Measurements from ENCODE around the gene CFTR. TPM values are rescaled to one million over a fixed set of nuclear protein-coding genes. Genes with fewer than 3 reads are reported as not detected.

CFTR gene
- total and polyA plus RNA-seq, 4 donors: 6.3 to 19.2 (median 12.9) TPM

DNA sequence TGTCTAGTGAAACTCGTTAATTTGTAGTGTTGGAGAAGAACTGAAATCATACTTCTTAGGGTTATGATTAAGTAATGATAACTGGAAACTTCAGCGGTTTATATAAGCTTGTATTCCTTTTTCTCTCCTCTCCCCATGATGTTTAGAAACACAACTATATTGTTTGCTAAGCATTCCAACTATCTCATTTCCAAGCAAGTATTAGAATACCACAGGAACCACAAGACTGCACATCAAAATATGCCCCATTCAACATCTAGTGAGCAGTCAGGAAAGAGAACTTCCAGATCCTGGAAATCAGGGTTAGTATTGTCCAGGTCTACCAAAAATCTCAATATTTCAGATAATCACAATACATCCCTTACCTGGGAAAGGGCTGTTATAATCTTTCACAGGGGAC lies 187.6 kb downstream of the CFTR start:
- no CpG with 5 or more reads among the region's 2 CpGs for WGBS (ENCODE audit: insufficient coverage)
- DNase-seq (ENCODE audit: low read depth in 4 of 6, low spot score in 6 of 6): no peak
- Histone ChIP-seq H3K4me3 (ENCODE audit: low read depth, low read length) (no peak overlapping the region), H3K9me3 (ENCODE audit: control insufficient read depth, insufficient read depth, low read length) (no peaks in the 10 kb centered on the region), H3K36me3 (ENCODE audit: control insufficient read depth, insufficient read depth, low read length) (no peaks in the 10 kb centered on the region), H3K4me1 (ENCODE audit: control insufficient read depth, insufficient read depth, low read length) (no peaks in the 10 kb centered on the region), H3K27me3 (ENCODE audit: control insufficient read depth, insufficient read depth, low read length) (no peaks in the 10 kb centered on the region), H3K27ac (ENCODE audit: low read depth, low read length) (no peak overlapping the region)

DNA sequence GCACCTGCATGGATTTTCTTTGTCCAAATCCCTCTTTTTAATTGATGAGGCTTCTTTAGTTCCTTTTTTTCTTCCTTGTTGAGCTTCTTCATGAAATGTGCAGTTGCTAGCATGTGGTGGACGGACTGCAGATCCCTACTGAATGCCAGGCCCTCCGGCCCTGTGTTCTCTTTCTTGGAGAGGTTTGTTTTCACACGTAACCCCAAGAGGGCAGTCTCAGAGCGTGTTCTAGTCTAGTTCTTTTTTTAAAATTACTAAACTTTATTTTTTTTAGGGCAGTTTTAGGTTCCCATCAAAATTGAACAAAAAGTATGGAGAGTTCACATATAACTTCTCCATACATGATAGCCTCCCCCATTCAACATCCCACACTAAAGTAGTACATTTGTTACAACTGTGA lies 190.0 kb downstream of the CFTR start:
- H3K4me3 ChIP-seq (ENCODE audit: low read depth, low read length): no peak overlapping the region
- H3K4me1 ChIP-seq (ENCODE audit: control insufficient read depth, insufficient read depth, low read length): peaks cover 6% of the 10 kb centered on the region
- H3K36me3 ChIP-seq (ENCODE audit: control insufficient read depth, insufficient read depth, low read length): no peaks in the 10 kb centered on the region
- no CpG with 5 or more reads among the region's 4 CpGs for WGBS (ENCODE audit: insufficient coverage)
- H3K27me3 ChIP-seq (ENCODE audit: control insufficient read depth, insufficient read depth, low read length): no peaks in the 10 kb centered on the region
- no peaks in the 10 kb centered on the region for H3K9me3 ChIP-seq (ENCODE audit: control insufficient read depth, insufficient read depth, low read length)
- DNase-seq (ENCODE audit: low read depth in 4 of 6, low spot score in 6 of 6): no peak
- H3K27ac ChIP-seq (ENCODE audit: low read depth, low read length): no peak overlapping the region

DNA sequence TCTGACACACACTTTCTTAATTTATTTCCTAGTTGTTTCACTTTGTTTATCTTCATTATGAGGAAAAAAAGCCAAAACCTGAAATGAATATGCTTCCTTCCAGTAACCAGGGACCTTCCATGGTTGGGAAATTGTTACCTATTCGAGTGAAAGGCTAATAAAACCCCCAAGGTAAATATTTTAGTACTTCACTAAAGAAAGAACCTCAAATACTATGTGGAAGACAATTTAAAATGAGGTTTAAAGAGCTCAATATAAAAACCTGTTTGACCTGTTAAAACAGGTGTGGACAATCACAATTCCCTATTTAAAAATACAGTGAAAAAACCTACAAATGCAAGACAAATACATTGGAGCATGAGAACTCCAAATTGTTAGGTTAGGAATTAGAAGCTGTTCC lies 192.6 kb downstream of the CFTR start:
- Histone ChIP-seq H3K4me3 (ENCODE audit: low read depth, low read length) (no peak overlapping the region), H3K36me3 (ENCODE audit: control insufficient read depth, insufficient read depth, low read length) (no peaks in the 10 kb centered on the region), H3K27me3 (ENCODE audit: control insufficient read depth, insufficient read depth, low read length) (no peaks in the 10 kb centered on the region), H3K9me3 (ENCODE audit: control insufficient read depth, insufficient read depth, low read length) (no peaks in the 10 kb centered on the region), H3K4me1 (ENCODE audit: control insufficient read depth, insufficient read depth, low read length) (peaks cover 6% of the 10 kb centered on the region), H3K27ac (ENCODE audit: low read depth, low read length) (no peak overlapping the region)
- no CpG with 5 or more reads among the region's 1 CpG for WGBS (ENCODE audit: insufficient coverage)
- no peak for DNase-seq (ENCODE audit: low read depth in 4 of 6, low spot score in 6 of 6)

DNA sequence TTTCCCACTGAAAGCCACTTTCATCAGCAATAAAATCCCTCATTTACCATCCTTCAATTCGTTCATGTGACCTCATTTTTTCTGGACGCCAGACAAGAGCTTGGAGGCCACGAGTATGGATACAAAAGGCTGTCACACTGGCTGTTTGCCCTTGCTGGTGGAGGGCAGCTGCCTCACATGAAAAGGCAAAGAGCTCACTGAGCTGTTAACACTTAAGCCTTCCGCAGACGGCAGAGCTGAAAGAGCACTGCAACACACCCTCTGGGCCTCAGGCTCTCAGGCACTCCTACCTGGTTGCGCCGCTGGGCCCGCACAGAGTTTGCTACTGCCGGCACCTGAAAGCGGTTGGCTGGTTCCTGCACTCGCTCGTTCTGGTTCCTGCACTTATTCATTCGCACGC lies 193.5 kb downstream of the CFTR start:
- Histone ChIP-seq H3K27ac (ENCODE audit: low read depth, low read length) (peak overlapping the region; percentile 53), H3K36me3 (ENCODE audit: control insufficient read depth, insufficient read depth, low read length) (no peaks in the 10 kb centered on the region), H3K4me3 (ENCODE audit: low read depth, low read length) (no peak overlapping the region), H3K4me1 (ENCODE audit: control insufficient read depth, insufficient read depth, low read length) (peaks cover 6% of the 10 kb centered on the region), H3K27me3 (ENCODE audit: control insufficient read depth, insufficient read depth, low read length) (no peaks in the 10 kb centered on the region), H3K9me3 (ENCODE audit: control insufficient read depth, insufficient read depth, low read length) (no peaks in the 10 kb centered on the region)
- DNase-seq (ENCODE audit: low read depth in 4 of 6, low spot score in 6 of 6): peak in 4 of 6 donors; percentile 28 to 74 (median 43)
- 43% methylated on average over 14 of the region's 14 CpGs for WGBS (ENCODE audit: insufficient coverage)

DNA sequence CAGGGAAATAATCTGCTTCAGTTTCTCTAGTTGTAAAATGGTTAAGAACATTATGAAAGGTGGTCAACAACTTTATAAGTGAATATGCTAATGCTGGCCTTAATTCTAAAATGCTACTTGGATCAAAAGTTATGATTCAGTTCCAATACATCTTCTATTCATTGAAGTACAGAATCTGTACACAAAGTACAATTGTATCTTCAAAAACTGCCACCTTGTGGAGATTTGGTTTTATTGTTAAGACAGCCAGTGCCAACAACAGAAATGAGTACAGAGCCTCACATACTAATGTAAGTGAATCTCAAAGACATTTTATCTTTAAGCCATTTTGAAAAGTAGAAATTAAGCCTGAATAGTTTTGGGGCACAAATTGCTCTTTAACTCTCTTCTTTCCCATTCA lies 194.0 kb downstream of the CFTR start:
- no peak overlapping the region for H3K4me3 ChIP-seq (ENCODE audit: low read depth, low read length)
- peaks cover 6% of the 10 kb centered on the region for H3K4me1 ChIP-seq (ENCODE audit: control insufficient read depth, insufficient read depth, low read length)
- H3K36me3 ChIP-seq (ENCODE audit: control insufficient read depth, insufficient read depth, low read length): no peaks in the 10 kb centered on the region
- no peaks in the 10 kb centered on the region for H3K9me3 ChIP-seq (ENCODE audit: control insufficient read depth, insufficient read depth, low read length)
- DNase-seq (ENCODE audit: low read depth in 4 of 6, low spot score in 6 of 6): peak in 2 of 6 donors; percentile 55 to 84
- no peaks in the 10 kb centered on the region for H3K27me3 ChIP-seq (ENCODE audit: control insufficient read depth, insufficient read depth, low read length)
- H3K27ac ChIP-seq (ENCODE audit: low read depth, low read length): peak overlapping the region; percentile 53

DNA sequence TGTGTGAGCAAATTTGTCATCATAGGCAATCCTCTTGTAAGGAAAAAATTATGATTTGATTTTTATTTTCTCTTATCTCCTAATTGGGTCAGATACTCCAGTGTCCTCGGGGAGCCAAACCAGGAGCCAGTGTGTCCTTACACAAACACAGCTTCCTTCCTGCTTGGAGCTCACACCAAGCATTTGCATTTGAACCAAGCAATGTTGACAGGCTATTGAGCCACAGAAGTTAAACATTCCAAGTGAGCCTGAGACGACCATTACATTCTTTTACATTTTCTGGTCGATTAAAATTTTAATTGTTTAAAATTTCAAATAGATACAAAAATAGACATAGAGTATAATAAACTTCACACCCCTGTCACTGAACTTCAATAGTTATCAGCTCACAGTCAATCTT lies 194.8 kb downstream of the CFTR start:
- no peak for DNase-seq (ENCODE audit: low read depth in 4 of 6, low spot score in 6 of 6)
- Histone ChIP-seq H3K9me3 (ENCODE audit: control insufficient read depth, insufficient read depth, low read length) (no peaks in the 10 kb centered on the region), H3K27me3 (ENCODE audit: control insufficient read depth, insufficient read depth, low read length) (no peaks in the 10 kb centered on the region), H3K4me1 (ENCODE audit: control insufficient read depth, insufficient read depth, low read length) (peaks cover 6% of the 10 kb centered on the region), H3K4me3 (ENCODE audit: low read depth, low read length) (no peak overlapping the region), H3K36me3 (ENCODE audit: control insufficient read depth, insufficient read depth, low read length) (no peaks in the 10 kb centered on the region), H3K27ac (ENCODE audit: low read depth, low read length) (no peak overlapping the region)
- 0% methylated on average over 1 of the region's 3 CpGs for WGBS (ENCODE audit: insufficient coverage)

DNA sequence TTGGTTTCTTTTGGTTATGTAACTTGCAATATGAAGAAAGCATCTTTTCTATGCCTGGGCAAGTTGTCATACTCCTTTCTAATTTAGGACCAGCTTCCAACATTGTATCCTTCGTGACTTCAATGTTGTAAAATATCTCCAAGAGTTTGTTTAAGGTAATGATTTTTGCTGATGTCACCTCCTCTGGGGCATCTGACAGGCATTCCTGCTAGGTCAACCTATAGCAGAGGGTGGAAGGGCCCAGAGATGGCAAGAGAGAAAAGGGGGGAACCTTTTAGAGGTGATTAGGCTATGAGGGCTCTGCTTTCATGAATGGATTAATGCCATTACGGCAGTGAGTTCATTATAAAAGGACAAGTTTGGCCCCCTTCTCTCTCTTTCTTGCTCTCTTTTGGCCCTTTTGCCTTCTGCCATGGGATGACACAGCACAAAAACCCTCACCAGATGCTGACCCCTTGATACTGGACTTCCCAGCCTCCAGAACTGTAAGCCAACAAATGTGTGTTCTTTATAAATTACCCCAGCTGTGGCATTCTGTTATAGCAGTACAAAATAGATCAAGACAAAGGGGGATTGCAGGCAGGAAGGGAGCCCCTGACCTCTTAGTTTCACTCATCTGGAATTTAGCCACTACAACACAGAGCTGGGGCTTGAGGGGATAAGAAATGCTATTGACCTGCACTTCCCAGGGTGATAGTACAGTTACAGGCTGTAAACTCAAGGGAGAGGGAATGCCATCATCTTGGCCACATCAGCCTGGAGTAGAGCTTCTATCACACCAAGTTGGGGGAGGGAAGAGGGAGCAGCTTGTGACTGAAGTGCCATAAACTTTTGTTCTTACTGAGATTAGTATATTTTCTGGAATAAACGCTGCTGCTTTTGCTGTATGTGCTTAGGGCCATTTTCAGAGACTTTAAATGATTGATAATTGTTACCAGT lies 195.9 kb downstream of the CFTR start:
- DNase-seq (ENCODE audit: low read depth in 4 of 6, low spot score in 6 of 6): no peak
- WGBS (ENCODE audit: insufficient coverage): 67% methylated on average over 1 of the region's 3 CpGs
- no peaks in the 10 kb centered on the region for H3K27me3 ChIP-seq (ENCODE audit: control insufficient read depth, insufficient read depth, low read length)
- no peaks in the 10 kb centered on the region for H3K9me3 ChIP-seq (ENCODE audit: control insufficient read depth, insufficient read depth, low read length)
- H3K36me3 ChIP-seq (ENCODE audit: control insufficient read depth, insufficient read depth, low read length): no peaks in the 10 kb centered on the region
- no peak overlapping the region for H3K27ac ChIP-seq (ENCODE audit: low read depth, low read length)
- no peak overlapping the region for H3K4me3 ChIP-seq (ENCODE audit: low read depth, low read length)
- H3K4me1 ChIP-seq (ENCODE audit: control insufficient read depth, insufficient read depth, low read length): peaks cover 6% of the 10 kb centered on the region

DNA sequence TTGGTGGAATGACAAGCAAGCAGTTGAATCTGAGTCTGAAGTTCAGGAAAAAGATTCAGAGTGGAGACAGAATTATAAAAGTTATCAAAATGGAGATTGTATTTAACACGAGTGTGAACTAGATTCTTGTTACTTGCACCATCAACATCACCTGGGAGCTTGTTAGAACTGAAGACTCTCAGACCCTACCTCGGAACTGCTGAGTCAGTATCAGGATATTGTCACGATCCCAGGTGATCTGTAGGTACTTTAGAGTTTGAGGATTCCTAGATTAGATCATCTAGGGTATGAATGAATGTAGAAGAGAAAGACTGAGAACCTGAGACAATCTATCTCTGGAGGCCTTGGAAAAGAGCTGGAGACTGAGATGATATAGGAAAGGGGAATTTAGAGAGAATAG lies 199.3 kb downstream of the CFTR start:
- Histone ChIP-seq H3K36me3 (ENCODE audit: control insufficient read depth, insufficient read depth, low read length) (no peaks in the 10 kb centered on the region), H3K9me3 (ENCODE audit: control insufficient read depth, insufficient read depth, low read length) (no peaks in the 10 kb centered on the region), H3K27ac (ENCODE audit: low read depth, low read length) (no peak overlapping the region), H3K4me1 (ENCODE audit: control insufficient read depth, insufficient read depth, low read length) (no peaks in the 10 kb centered on the region), H3K4me3 (ENCODE audit: low read depth, low read length) (no peak overlapping the region), H3K27me3 (ENCODE audit: control insufficient read depth, insufficient read depth, low read length) (peaks cover 2% of the 10 kb centered on the region)
- WGBS (ENCODE audit: insufficient coverage): 100% methylated on average over 2 of the region's 3 CpGs
- no peak for DNase-seq (ENCODE audit: low read depth in 4 of 6, low spot score in 6 of 6)

DNA sequence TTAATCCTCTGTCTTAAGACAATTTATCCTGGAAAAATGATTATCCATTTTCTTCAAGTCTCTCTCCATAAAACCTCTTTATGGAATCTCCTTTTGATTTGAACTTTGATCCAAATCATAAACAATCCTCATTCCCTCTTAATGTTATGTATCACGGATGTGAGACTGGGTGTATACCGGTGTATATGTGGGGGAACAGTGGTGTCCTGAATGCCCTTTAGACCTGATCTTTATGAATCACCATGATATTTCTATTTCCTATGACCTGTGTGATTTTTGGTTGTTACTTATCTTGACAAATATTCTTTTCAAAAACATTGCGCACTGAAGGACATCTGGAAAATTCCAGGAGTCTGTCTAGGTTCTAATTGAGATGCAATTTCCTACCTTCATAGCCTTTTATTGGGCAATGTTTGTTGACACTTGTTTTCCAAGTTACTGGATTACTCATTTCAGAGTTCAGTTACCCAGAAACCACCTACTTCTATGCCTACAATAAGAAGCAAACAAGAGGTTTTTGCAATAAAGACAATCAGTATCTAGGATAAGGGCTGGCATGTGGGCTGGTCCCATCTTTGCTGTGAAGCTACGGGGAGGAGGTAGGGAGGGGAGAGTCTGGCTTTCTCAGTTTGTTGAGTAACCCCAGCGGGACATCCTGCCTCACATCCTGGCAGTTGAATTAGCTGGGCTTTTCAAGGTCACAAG lies 203.0 kb downstream of the CFTR start:
- Histone ChIP-seq H3K27me3 (ENCODE audit: control insufficient read depth, insufficient read depth, low read length) (peaks cover 2% of the 10 kb centered on the region), H3K4me3 (ENCODE audit: low read depth, low read length) (no peak overlapping the region), H3K9me3 (ENCODE audit: control insufficient read depth, insufficient read depth, low read length) (no peaks in the 10 kb centered on the region), H3K4me1 (ENCODE audit: control insufficient read depth, insufficient read depth, low read length) (no peaks in the 10 kb centered on the region), H3K36me3 (ENCODE audit: control insufficient read depth, insufficient read depth, low read length) (no peaks in the 10 kb centered on the region), H3K27ac (ENCODE audit: low read depth, low read length) (no peak overlapping the region)
- DNase-seq (ENCODE audit: low read depth in 4 of 6, low spot score in 6 of 6): peak in 1 of 6 donors; percentile 14
- 33% methylated on average over 1 of the region's 5 CpGs for WGBS (ENCODE audit: insufficient coverage)
